Stimulated activated naive CD8-positive, alpha-beta T cell treated with anti-CD3 and anti-CD28 coated beads, Interleukin-15, Interleukin-2, amounts not matched to agents 100 ng/mL and 50 ng/mL, for 24 hours (primary cell): ENCODE measurements around the gene FAAH.

Experiments
- H3K27ac Mint-ChIP-seq: one replicate; pipeline ENCODE4 v1.8.0; 2021; ENCODE audit warnings: mild to moderate bottlenecking, mixed read lengths
- H3K27me3 Mint-ChIP-seq: one replicate; pipeline ENCODE4 v1.8.0; 2021; ENCODE audit warnings: mixed read lengths
- H3K36me3 Mint-ChIP-seq: one replicate; pipeline ENCODE4 v1.8.0; 2021; ENCODE audit warnings: low read depth, mixed read lengths
- H3K4me1 Mint-ChIP-seq: one replicate; pipeline ENCODE4 v1.8.0; 2021; ENCODE audit warnings: low read depth, mixed read lengths
- H3K4me3 Mint-ChIP-seq: one replicate; pipeline ENCODE4 v1.8.0; 2021; ENCODE audit warnings: mild to moderate bottlenecking, mixed read lengths
- H3K9me3 Mint-ChIP-seq: one replicate; pipeline ENCODE4 v1.8.0; 2021; ENCODE audit warnings: mixed read lengths

The FAAH gene

DNA sequence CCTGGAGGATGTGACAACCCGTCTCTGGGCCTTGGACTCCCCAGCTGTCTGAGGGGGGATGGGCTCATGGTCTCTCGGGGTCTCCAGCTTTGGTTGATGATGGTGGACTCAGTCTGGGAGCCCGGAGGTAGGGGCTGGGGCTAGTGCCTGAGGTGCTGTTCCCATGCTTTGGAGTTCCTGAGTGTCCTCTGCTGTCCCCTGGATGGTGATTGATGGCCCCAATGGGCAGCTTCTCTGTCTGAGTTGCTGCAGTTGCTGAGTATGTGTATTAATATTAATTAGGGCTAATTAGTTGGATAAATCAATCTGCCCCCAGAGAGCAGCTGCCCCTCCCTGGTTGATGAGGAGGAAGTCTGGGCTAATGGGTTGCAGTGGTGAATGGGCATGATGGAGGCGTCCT is 30.6 kb downstream of the FAAH start:
- H3K4me3 Mint-ChIP-seq = no peak overlapping the region
- no peaks in the 10 kb centered on the region for H3K4me1 Mint-ChIP-seq
- H3K36me3 Mint-ChIP-seq = no peaks in the 10 kb centered on the region
- no peak overlapping the region for H3K27ac Mint-ChIP-seq
- peaks cover 2% of the 10 kb centered on the region for H3K27me3 Mint-ChIP-seq
- no peaks in the 10 kb centered on the region for H3K9me3 Mint-ChIP-seq

DNA sequence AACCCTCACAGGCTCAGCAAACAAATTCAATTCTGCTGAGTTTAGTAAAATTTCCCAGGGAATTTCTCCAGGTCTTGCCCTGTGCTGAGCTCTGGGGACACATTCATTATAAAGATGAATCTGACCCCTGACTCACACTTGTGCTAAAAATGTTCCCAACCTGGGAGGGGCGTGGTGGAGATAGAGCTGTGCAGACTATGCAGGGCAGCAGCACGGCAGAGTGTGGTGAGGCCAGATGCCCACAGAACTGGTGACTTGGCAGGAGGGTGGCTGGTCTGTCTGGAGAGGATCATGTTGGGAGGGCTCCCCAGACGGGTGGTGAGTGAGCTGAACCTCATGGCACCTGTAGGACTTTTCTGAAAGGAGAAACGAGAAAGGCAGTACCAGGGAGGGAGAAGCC is 31.6 kb downstream of the FAAH start:
- H3K4me1 Mint-ChIP-seq = no peaks in the 10 kb centered on the region
- H3K27me3 Mint-ChIP-seq = peaks cover 2% of the 10 kb centered on the region
- H3K27ac Mint-ChIP-seq = no peak overlapping the region
- H3K9me3 Mint-ChIP-seq = no peaks in the 10 kb centered on the region
- H3K36me3 Mint-ChIP-seq = no peaks in the 10 kb centered on the region
- H3K4me3 Mint-ChIP-seq = no peak overlapping the region

DNA sequence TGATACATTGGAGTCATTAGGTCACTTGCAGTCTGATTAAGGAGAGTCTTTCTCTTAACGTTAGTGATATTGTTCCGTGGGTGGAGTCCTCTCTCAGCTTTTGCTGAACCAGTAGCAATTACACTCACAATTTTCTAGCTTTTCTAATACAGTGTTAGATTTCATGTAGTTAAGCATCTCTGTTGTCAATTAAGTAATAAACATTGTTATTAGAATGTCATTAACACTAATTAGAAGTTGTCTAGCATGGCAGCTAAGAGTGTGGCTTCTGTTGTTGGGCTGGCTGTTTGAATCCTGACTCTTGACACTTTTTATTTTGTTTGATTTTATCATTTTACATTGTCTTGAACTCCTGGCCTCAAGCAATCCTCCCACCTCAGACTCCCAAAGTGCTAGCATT is 33.4 kb downstream of the FAAH start:
- no peaks in the 10 kb centered on the region for H3K4me1 Mint-ChIP-seq
- H3K36me3 Mint-ChIP-seq = no peaks in the 10 kb centered on the region
- H3K27ac Mint-ChIP-seq = no peak overlapping the region
- H3K9me3 Mint-ChIP-seq = no peaks in the 10 kb centered on the region
- H3K27me3 Mint-ChIP-seq = peaks cover 2% of the 10 kb centered on the region
- no peak overlapping the region for H3K4me3 Mint-ChIP-seq

DNA sequence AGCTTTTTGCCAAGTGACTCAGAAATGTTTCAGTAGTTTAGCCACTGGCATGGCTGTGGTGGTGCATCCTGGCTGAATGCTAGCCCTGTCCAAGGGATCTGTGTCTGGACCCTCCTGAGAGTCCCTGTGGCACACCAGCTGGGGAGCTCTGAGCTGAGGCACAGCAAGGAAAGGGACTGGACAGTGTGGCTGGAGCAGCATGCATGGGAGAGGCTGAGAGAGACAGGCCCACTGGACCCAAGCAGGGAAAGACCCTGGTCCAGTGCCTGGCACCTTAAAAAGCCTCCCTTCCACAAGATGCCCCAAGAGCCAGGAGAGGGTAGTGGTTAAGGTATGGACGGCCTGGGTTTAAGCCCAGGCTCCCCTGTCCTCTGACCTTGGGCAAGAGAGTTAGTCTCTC is 35.3 kb downstream of the FAAH start:
- Mint-ChIP-seq H3K27ac (no peak overlapping the region), H3K4me3 (no peak overlapping the region), H3K4me1 (no peaks in the 10 kb centered on the region), H3K27me3 (peaks cover 2% of the 10 kb centered on the region), H3K36me3 (no peaks in the 10 kb centered on the region), H3K9me3 (no peaks in the 10 kb centered on the region)

DNA sequence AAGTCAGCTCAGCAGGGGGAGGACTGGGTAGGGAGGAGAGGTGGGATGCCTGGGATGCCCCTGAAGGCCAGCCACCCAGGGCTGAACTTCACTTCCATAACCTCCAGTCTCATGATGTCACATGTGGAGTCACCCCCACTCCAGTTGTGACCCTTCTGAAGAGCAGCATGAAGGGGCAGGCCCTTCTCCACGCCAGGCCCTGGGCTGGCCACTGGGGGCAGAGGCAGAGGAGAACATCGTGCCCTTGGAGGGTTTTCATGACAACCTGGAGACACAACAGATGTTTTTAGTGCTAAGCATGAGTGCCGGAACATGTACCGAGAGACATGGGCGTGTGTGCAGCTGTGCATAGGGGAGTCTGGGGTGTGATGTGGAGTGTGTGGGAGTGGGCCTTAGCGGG is 37.6 kb downstream of the FAAH start:
- Mint-ChIP-seq H3K4me1 (no peaks in the 10 kb centered on the region), H3K4me3 (no peak overlapping the region), H3K27me3 (peaks cover 2% of the 10 kb centered on the region), H3K9me3 (no peaks in the 10 kb centered on the region), H3K27ac (no peak overlapping the region), H3K36me3 (no peaks in the 10 kb centered on the region)

DNA sequence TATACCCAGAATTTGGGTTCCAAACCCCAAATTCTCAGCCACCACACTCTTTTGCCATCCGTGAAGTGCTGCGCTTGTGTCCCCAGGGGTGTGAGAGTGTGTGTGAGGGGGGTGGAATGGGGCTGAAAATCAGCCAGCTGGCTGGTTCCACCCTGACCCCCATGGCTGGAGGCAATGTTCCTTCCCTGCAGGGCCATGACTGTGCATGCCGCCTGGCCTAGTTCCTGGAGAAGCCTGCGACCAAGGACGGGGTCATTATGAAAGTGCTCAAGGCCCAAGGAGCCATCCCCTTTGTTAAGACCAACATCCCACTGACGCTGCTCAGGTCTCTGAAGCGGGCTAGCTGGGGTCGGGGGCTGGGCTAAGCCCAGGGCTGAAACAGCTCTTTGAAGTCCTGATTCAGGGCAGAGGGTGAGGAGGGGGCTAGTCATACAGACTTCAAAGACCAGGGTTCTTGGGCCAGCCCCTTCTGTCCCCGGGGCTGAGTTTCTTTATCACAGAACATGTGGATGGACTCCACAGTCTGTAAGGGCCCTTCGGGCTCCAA is 38.7 kb downstream of the FAAH start:
- Mint-ChIP-seq H3K27ac (no peak overlapping the region), H3K4me3 (no peak overlapping the region), H3K9me3 (no peaks in the 10 kb centered on the region), H3K4me1 (no peaks in the 10 kb centered on the region), H3K36me3 (no peaks in the 10 kb centered on the region), H3K27me3 (peaks cover 2% of the 10 kb centered on the region)

DNA sequence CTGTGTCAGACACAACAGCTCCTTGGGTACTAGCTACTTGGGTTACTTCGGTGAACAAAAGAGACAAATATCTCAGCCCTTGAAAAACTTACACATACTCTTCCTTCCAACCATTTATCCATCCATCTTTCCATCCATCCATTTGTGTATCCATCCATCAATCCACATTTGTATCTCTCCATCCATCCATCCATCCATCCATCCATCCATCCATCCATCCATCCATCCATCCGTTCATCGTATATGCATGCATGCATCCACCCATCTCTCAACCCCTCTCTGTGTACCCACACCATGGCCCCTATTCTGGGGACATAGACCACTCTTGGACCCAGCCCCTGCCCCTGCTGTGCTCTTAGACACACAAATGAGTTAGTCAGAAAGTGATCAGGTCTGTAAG is 40.2 kb downstream of the FAAH start:
- Mint-ChIP-seq H3K27me3 (no peaks in the 10 kb centered on the region), H3K36me3 (no peaks in the 10 kb centered on the region), H3K9me3 (no peaks in the 10 kb centered on the region), H3K4me3 (no peak overlapping the region), H3K4me1 (no peaks in the 10 kb centered on the region), H3K27ac (no peak overlapping the region)

DNA sequence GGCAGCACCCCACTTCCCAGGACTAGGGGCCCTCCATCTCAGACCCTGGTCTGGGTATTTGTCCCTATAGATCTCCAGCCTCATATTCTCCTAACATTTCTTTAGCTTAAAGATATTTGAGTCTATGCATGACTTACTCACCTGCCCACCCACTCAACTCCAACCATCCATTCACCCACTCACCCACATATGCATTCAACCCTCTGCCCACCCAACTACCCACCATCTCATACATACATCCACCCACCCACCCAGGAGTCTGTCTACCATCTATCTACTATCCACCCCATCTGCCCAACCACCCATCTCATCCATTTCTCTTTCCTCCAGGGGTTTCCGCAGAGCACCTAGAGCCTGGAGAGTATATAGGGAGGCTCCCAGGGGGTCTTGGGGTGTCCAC is 42.7 kb downstream of the FAAH start:
- Mint-ChIP-seq H3K27me3 (no peaks in the 10 kb centered on the region), H3K9me3 (no peaks in the 10 kb centered on the region), H3K4me1 (no peaks in the 10 kb centered on the region), H3K4me3 (no peak overlapping the region), H3K36me3 (no peaks in the 10 kb centered on the region), H3K27ac (no peak overlapping the region)

DNA sequence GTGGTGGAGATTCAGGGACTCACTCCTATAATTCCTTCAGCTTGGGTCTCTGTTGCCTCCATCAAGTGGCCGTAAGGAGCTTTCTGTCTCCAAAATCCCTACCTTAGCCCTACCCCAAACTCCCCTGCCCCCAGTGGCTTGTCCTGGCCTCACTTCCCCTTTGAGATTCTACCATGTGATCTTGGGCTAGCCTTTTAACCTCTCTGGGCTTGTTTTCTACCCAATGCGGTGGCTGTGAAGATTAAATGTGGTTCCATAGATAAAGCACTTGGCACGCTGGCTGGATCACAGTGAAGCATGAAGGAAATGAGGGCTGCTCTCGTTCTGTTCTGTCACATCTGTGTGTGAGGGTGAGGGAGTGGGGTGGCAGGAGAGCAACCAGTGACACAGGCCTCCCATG is 43.6 kb downstream of the FAAH start:
- no peaks in the 10 kb centered on the region for H3K9me3 Mint-ChIP-seq
- H3K4me1 Mint-ChIP-seq = peaks cover 5% of the 10 kb centered on the region
- no peaks in the 10 kb centered on the region for H3K36me3 Mint-ChIP-seq
- no peak overlapping the region for H3K27ac Mint-ChIP-seq
- H3K27me3 Mint-ChIP-seq = no peaks in the 10 kb centered on the region
- no peak overlapping the region for H3K4me3 Mint-ChIP-seq

DNA sequence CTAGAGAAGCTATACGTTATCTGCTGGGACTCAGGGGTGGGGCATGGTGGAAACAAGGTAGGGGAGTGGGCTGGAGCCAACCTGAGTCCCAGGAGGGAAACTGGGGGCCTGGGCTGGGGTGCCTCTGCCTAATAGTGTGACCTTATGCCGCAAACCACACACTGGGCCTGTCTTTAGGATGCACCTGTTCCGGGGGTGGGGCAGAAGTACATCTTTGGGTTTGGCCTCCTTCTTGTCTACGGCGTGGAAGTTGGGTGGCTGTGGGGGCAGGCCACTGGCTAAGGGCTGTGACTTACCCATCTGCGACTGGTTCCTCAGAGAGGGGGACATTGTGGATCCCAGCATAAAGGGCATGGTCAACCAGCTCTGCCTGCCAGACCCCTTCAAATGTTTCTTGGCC is 44.2 kb downstream of the FAAH start:
- no peak overlapping the region for H3K4me3 Mint-ChIP-seq
- H3K27ac Mint-ChIP-seq = no peak overlapping the region
- peaks cover 8% of the 10 kb centered on the region for H3K4me1 Mint-ChIP-seq

DNA sequence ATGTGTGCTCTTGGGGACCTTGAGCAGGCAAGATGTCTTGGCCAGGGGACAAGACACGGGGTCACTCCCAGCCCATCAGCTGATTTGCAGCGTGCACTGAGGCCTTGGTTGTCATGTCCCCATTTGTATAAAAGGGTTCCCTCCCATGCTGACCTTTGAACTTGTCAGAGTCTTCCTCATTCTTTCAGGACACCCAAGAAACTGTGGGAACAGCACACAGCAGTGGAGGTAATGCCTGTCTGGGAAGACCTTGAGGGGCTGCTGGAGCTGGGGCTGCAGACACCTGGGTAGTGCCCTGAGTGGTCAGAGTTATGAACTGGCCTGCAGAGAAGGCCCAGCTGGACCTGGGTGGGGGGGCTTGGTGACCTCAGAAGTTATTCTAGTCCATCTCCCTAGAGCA is 46.4 kb downstream of the FAAH start:
- Mint-ChIP-seq H3K27me3 (no peaks in the 10 kb centered on the region), H3K27ac (no peak overlapping the region), H3K4me1 (peaks cover 8% of the 10 kb centered on the region), H3K9me3 (no peaks in the 10 kb centered on the region), H3K36me3 (no peaks in the 10 kb centered on the region), H3K4me3 (no peak overlapping the region)

More for the DNA sequence above, 44.2 kb downstream of the FAAH start:
- Mint-ChIP-seq H3K9me3 (no peaks in the 10 kb centered on the region), H3K27me3 (no peaks in the 10 kb centered on the region), H3K36me3 (no peaks in the 10 kb centered on the region)

DNA sequence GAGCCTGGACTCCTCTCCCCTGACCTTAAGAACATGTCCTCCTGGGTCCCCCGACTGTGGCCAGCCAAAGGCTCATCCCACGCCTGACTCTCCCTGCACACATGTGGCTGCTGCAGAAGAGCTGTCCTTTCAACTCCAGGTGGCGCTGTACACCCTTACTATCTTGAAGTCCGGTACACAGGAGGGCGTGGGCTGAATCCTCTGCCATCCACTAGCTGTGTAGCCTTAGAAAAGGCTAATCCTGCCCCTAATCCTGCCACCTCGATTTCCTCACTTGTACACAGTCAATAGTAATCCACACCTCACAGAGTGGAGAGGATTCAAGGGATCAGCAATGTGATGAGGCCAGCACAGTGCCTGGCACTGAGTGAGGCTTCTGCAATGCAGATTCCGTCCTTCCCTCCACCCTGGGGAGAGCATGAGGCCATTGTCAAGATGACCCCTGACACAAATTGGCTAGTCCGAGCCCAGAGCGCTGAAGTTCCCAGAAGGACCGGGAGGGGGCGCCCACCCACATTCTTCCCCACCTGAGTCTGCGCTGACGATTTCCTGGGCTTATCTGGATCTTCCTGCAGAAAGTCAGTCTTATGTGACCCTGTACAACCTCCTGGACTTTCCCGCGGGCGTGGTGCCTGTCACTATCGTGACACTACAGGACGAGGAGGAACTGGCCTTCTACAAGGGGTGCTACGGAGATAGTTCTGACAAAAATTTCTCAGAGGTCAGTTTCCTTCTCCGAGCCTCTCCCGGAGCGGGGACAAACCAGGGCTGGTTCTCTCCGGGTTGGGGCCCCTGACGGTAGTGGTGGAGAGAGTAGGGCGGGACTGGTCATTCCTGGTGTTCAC is 48.4 kb downstream of the FAAH start:
- Mint-ChIP-seq H3K27ac (peak overlapping the region; percentile 81), H3K9me3 (no peaks in the 10 kb centered on the region), H3K36me3 (no peaks in the 10 kb centered on the region), H3K27me3 (peaks cover 13% of the 10 kb centered on the region), H3K4me3 (peak overlapping the region; percentile 83), H3K4me1 (peaks cover 10% of the 10 kb centered on the region)

DNA sequence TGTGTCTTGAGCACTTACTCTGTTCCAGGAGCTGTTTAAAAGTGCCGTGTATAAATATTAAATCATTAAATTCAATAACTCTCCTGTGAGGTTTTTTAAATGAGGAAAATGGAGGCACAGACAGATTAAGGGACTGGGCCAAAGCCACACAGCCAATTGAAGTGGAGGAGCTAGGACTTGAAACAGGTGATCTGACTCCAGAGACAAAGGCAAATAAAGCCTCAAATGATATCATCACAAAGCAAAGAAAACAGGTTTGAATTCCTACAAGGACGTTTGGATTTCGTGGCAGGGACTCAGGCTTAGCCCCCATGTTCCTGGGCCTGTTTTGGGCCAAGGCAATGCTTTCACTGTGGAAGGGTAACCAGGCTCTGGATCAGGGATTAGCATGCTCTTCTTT is 50.3 kb downstream of the FAAH start:
- no peak overlapping the region for H3K4me3 Mint-ChIP-seq
- H3K36me3 Mint-ChIP-seq = no peaks in the 10 kb centered on the region
- peaks cover 30% of the 10 kb centered on the region for H3K27me3 Mint-ChIP-seq
- H3K27ac Mint-ChIP-seq = no peak overlapping the region
- H3K9me3 Mint-ChIP-seq = no peaks in the 10 kb centered on the region
- peaks cover 12% of the 10 kb centered on the region for H3K4me1 Mint-ChIP-seq

DNA sequence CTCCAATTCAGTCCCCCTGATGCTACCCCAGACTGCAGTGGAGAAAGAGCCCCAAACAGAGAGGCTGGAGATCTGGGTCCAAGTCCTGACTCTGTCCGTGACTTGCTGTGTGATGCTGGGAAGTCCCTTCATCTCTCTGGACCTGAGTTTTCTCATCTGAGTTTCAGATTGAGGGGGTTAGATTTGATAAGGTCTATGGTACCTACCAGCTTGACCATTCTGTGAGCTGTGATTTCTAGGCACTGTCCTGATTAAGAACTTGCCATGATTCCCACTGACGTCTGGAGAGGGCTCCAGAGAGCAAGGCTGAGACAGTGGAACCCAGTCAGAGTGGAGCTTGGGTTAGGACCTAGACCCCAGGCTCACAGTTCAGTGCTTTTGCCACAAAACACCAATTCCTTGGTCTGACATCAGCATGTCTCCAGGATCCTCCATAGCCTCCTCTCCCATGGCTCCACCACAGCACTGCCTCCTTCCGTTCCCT is 51.7 kb downstream of the FAAH start:
- Mint-ChIP-seq H3K27ac (no peak overlapping the region), H3K4me1 (peaks cover 12% of the 10 kb centered on the region), H3K36me3 (no peaks in the 10 kb centered on the region), H3K4me3 (no peak overlapping the region), H3K27me3 (peaks cover 39% of the 10 kb centered on the region), H3K9me3 (no peaks in the 10 kb centered on the region)

DNA sequence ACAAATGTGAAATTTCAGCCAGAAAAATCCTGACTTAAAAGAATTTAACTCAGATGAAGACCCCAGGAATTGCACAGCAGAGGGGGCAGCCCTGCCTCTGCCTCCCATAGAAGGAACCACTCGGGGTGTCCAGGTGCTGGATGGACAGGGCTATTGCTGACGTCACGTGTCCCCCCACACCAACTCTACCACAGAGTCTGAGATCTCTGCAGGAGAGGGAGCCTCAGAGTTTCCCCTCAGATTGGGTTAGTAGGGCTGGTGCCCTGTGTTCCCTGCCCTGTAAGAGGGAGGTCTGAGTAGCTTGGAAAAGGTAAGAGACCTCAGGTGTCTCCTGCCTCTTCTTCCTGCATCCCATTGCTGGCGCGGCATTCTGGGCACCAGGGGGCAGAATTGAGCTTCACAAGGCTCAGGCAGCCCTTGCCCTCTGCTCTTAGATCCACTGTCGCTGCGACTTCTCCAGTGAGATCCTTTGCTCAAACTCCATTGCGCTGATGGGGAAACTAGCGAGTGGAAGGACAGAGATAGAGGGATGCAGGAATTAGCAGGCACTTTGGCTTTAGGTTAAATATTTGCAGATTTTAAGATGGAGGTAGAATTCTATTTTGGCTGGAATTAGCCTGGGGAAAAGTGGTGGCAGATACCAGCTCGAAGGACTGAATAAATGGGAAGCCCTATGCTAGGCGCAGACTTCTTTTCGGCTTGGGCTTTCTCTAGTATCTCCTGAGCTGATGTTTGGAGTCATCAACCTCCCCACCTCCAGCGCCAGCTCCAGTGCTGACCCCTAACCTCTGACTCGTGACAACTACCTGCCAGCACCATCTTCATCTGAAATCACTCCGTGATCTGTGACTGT is 52.8 kb downstream of the FAAH start:
- peaks cover 47% of the 10 kb centered on the region for H3K27me3 Mint-ChIP-seq
- no peak overlapping the region for H3K27ac Mint-ChIP-seq
- H3K9me3 Mint-ChIP-seq = no peaks in the 10 kb centered on the region
- H3K36me3 Mint-ChIP-seq = no peaks in the 10 kb centered on the region
- H3K4me1 Mint-ChIP-seq = peaks cover 12% of the 10 kb centered on the region
- no peak overlapping the region for H3K4me3 Mint-ChIP-seq
